ENCODE measurements around the gene SMAP2. TPM values are rescaled to one million over a fixed set of nuclear protein-coding genes. Genes with fewer than 3 reads are reported as not detected.
"Not testable (repeated sequence)": the region's sequence is repeated elsewhere in the genome, so short reads cannot be mapped to it uniquely, and the experiment has no call there.

SMAP2 gene
- total RNA-seq (55.2 TPM), polyA plus RNA-seq (251 TPM)
- long read RNA-seq, donor 1, partial matches to known transcripts: 0 of 1 reads
- long read RNA-seq, donor 1, other reads (novel, unspliced or antisense): 0 of 1 reads
- long read RNA-seq, donor 2, transcript SMAP2-202 (10 exons, 2,939 nt): major isoform, 32 of 184 reads
- long read RNA-seq, donor 2, partial matches to known transcripts: 152 of 184 reads
- long read RNA-seq, donor 2, other reads (novel, unspliced or antisense): 0 of 184 reads
- long read RNA-seq, donor 3, transcript SMAP2-202 (10 exons, 2,939 nt): major isoform, 9 of 35 reads
- long read RNA-seq, donor 3, partial matches to known transcripts: 26 of 35 reads
- long read RNA-seq, donor 3, other reads (novel, unspliced or antisense): 0 of 35 reads
- long read RNA-seq, donor 4, partial matches to known transcripts: 5 of 6 reads
- long read RNA-seq, donor 4, other reads (novel, unspliced or antisense): 0 of 6 reads
- long read RNA-seq, donor 5, transcript SMAP2-202 (10 exons, 2,939 nt): major isoform, 10 of 65 reads
- long read RNA-seq, donor 5, partial matches to known transcripts: 55 of 65 reads
- long read RNA-seq, donor 5, other reads (novel, unspliced or antisense): 0 of 65 reads
- long read RNA-seq, donor 6, transcript SMAP2-202 (10 exons, 2,939 nt): major isoform, 15 of 36 reads
- long read RNA-seq, donor 6, partial matches to known transcripts: 20 of 36 reads
- long read RNA-seq, donor 6, other reads (novel, unspliced or antisense): 0 of 36 reads
- long read RNA-seq, donor 7, transcript SMAP2-202 (10 exons, 2,939 nt): major isoform, 8 of 72 reads
- long read RNA-seq, donor 7, partial matches to known transcripts: 64 of 72 reads
- long read RNA-seq, donor 7, other reads (novel, unspliced or antisense): 0 of 72 reads
- long read RNA-seq, donor 8, transcript SMAP2-202 (10 exons, 2,939 nt): major isoform, 11 of 28 reads
- long read RNA-seq, donor 8, partial matches to known transcripts: 17 of 28 reads
- long read RNA-seq, donor 8, other reads (novel, unspliced or antisense): 0 of 28 reads
- long read RNA-seq, donor 9, partial matches to known transcripts: 13 of 17 reads
- long read RNA-seq, donor 9, other reads (novel, unspliced or antisense): 0 of 17 reads
- long read RNA-seq, donor 10, partial matches to known transcripts: 47 of 51 reads
- long read RNA-seq, donor 10, other reads (novel, unspliced or antisense): 0 of 51 reads

DNA sequence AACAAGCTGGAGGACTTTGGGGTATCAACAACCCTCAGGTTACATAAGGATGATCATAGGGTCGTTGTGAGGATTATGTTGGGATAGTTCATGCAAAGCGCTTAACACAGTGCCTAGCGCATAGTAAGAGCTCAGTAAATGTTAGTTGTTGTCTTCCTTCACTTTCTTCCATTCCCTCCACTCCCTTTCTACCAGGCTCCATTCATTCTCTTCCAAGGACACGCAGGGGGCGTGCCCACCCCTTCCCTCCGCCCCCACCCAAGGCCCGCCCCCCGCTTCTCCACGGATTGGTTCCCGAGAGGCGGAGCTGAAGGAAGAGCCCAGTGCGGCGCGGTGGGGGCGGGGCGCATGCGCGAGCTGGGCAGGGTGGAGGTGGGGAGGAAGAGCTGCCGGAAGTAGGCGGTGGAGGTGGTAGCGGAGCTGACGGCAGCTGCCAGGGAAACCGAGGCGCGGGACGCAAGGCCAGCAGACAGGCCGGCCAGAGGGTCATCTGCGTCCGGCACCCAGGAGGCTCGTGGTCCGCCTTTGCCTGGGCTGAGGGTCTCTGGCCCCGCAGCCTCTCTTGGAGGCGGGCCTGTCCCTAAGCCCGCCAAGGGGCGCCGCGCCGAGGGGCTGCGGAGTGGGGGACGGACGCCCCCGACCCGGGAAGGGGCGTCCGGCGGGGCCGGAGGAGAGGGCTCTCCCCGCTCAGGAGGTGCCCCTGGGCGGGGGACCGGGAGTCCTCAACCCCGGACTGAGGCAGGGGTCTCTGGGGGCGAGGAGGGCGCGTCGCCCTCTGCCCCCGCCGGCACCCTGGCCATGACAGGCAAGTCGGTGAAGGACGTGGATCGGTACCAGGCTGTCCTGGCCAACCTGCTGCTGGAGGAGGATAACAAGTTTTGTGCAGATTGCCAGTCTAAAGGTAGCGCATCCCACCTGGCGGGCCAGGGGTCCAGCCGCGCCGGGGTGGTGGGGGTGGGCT is at the start of gene SMAP2:
SMAP2 (plus strand) TSS at position 405 of the 961 bp plus-strand sequence; CDS start at position 799, 394 bp downstream.
- peaks cover 0 to 4% of the 10 kb centered on the region in 2 donors for H3K36me3 ChIP-seq (ENCODE audit: control insufficient read depth in 2 of 2, insufficient read depth in 2 of 2, low read length in 1 of 2)
- 1% methylated on average over 65 of the region's 65 CpGs for WGBS
- H3K4me1 ChIP-seq (ENCODE audit: control insufficient read depth in 2 of 2, insufficient read depth in 2 of 2, low read length in 2 of 2): peaks cover 7 to 11% of the 10 kb centered on the region in 2 donors
- peak in 8 of 9 donors; percentile 86 to 97 (median 94) for DNase-seq (ENCODE audit: low read depth in 6 of 9, low spot score in 9 of 9)
- no peaks in the 10 kb centered on the region for H3K27me3 ChIP-seq (ENCODE audit: control insufficient read depth in 2 of 2, insufficient read depth in 1 of 2, low read length in 1 of 2)
- H3K4me3 ChIP-seq (ENCODE audit: low read length in 2 of 2): peak within 1 kb of the TSS; percentile 68 to 96
- no peaks in the 10 kb centered on the region for H3K9me3 ChIP-seq (ENCODE audit: control insufficient read depth in 2 of 2, insufficient read depth in 1 of 2, low read length in 1 of 2)
- H3K27ac ChIP-seq (ENCODE audit: low read depth in 1 of 2, low read length in 1 of 2): peak within 1 kb of the TSS; percentile 97 to 99

DNA sequence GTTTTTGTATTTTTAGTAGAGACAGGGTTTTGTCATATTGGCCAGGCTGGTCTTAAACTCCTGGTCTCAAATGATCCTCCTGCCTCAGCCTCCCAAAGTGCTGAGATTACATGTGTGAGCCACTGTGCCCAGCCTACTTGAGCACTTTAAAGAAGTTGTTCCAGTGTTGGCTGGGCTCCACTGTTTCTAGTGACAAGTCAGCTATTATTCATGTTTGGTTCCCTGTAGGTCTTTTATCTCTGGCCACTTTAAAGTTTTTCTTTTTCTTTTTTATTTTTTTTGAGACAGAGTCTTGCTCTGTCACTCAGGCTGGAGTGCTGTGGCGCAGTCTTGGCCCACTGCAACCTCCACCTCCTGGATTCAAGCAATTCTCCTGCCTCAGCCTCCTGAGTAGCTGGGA is 42.1 kb upstream of the SMAP2 start:
- H3K4me1 ChIP-seq (ENCODE audit: control insufficient read depth in 2 of 2, insufficient read depth in 2 of 2, low read length in 2 of 2); H3K27me3 ChIP-seq (ENCODE audit: control insufficient read depth in 2 of 2, insufficient read depth in 1 of 2, low read length in 1 of 2); H3K4me3 ChIP-seq (ENCODE audit: low read length in 2 of 2); H3K9me3 ChIP-seq (ENCODE audit: control insufficient read depth in 2 of 2, insufficient read depth in 1 of 2, low read length in 1 of 2); DNase-seq (ENCODE audit: low read depth in 6 of 9, low spot score in 9 of 9); H3K27ac ChIP-seq (ENCODE audit: low read depth in 1 of 2, low read length in 1 of 2); H3K36me3 ChIP-seq (ENCODE audit: control insufficient read depth in 2 of 2, insufficient read depth in 2 of 2, low read length in 1 of 2): not testable (repeated sequence)
- 48% methylated on average over 1 of the region's 1 CpG for WGBS

DNA sequence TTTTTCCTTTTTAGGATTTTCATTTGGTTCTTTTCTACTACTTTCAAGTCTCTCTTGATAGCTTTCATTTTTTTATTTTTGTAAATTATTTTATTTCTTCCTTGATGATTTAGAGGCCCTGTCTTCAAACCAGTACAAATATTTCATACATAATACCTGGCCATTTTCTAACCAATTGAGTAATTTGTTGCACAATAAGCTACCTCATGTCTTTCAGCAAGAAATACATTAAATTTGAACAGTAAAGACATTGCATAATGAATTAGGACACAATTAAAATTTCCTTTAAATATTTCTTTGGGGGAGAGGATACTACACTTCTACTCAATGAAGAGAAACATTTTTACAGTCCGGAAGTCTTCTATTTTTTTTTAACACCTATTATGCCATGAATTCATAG is 40.8 kb upstream of the SMAP2 start:
- Histone ChIP-seq H3K9me3 (ENCODE audit: control insufficient read depth in 2 of 2, insufficient read depth in 1 of 2, low read length in 1 of 2) (no peaks in the 10 kb centered on the region), H3K27me3 (ENCODE audit: control insufficient read depth in 2 of 2, insufficient read depth in 1 of 2, low read length in 1 of 2) (no peaks in the 10 kb centered on the region), H3K27ac (ENCODE audit: low read depth in 1 of 2, low read length in 1 of 2) (no peak overlapping the region), H3K36me3 (ENCODE audit: control insufficient read depth in 2 of 2, insufficient read depth in 2 of 2, low read length in 1 of 2) (no peaks in the 10 kb centered on the region), H3K4me1 (ENCODE audit: control insufficient read depth in 2 of 2, insufficient read depth in 2 of 2, low read length in 2 of 2) (no peaks in the 10 kb centered on the region), H3K4me3 (ENCODE audit: low read length in 2 of 2) (no peak overlapping the region)
- 100% methylated on average over 1 of the region's 1 CpG for WGBS
- no peak for DNase-seq (ENCODE audit: low read depth in 6 of 9, low spot score in 9 of 9)

DNA sequence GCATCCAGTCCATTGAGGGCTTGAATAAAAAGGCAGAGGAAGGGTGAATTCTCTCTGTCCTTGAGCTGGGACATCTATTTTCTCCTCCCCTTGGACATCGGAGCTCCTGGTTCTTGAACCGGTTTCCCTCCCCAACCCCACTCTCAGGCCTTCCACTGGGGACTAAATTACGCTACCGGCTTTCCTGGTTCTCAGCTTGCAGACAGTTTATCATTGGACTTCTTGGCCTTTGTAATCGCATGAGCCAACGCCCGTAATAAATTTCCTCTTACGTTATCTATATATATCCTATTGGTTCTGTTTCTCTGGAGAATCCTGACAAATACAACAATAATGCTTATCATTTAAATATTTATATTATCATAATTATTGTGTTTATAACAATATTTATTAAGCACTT is 36.1 kb upstream of the SMAP2 start:
- Histone ChIP-seq H3K36me3 (ENCODE audit: control insufficient read depth in 2 of 2, insufficient read depth in 2 of 2, low read length in 1 of 2) (no peaks in the 10 kb centered on the region), H3K27me3 (ENCODE audit: control insufficient read depth in 2 of 2, insufficient read depth in 1 of 2, low read length in 1 of 2) (no peaks in the 10 kb centered on the region), H3K9me3 (ENCODE audit: control insufficient read depth in 2 of 2, insufficient read depth in 1 of 2, low read length in 1 of 2) (no peaks in the 10 kb centered on the region), H3K27ac (ENCODE audit: low read depth in 1 of 2, low read length in 1 of 2) (no peak overlapping the region), H3K4me1 (ENCODE audit: control insufficient read depth in 2 of 2, insufficient read depth in 2 of 2, low read length in 2 of 2) (peaks cover 0 to 2% of the 10 kb centered on the region in 2 donors), H3K4me3 (ENCODE audit: low read length in 2 of 2) (no peak overlapping the region)
- DNase-seq (ENCODE audit: low read depth in 6 of 9, low spot score in 9 of 9): no peak
- WGBS: 98% methylated on average over 8 of the region's 8 CpGs

DNA sequence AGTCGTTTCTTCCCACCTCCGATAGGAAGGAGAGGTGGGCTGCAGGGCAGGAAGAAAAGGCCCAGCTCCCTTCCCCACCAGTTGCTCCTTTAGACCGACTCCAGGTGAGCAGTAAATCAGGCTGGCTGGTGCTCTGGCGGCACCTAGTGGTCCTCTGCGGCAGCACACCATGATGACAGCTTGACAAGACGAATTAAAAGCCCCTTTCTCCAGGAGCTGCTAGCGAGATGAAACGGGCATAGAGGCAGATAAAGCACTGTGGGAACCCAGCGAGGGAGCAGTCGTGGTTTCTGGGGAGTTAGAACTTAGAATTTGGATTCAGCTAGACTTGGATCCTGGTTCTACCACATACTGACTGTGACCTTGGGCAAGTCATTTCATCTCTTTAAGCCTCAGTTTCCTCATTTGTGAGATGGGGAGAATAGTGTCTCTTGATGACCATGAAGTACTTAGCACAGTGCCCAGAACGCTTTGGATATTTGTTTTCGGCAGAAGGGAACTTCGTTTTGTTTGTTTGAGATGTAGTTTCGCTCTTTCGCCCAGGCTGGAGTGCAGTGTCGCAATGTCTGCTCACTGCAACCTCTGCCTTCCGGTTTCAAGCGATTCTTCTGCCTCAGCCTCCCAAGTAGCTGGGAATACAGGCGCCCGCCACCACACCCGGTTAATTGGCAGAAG is 34.6 kb upstream of the SMAP2 start:
- H3K4me3 ChIP-seq (ENCODE audit: low read length in 2 of 2): no peak overlapping the region
- H3K9me3 ChIP-seq (ENCODE audit: control insufficient read depth in 2 of 2, insufficient read depth in 1 of 2, low read length in 1 of 2): no peaks in the 10 kb centered on the region
- no peaks in the 10 kb centered on the region for H3K27me3 ChIP-seq (ENCODE audit: control insufficient read depth in 2 of 2, insufficient read depth in 1 of 2, low read length in 1 of 2)
- H3K36me3 ChIP-seq (ENCODE audit: control insufficient read depth in 2 of 2, insufficient read depth in 2 of 2, low read length in 1 of 2): no peaks in the 10 kb centered on the region
- 47% methylated on average over 21 of the region's 21 CpGs for WGBS
- H3K27ac ChIP-seq (ENCODE audit: low read depth in 1 of 2, low read length in 1 of 2): peak overlapping the region in 1 of 2 donors; percentile 2
- DNase-seq (ENCODE audit: low read depth in 6 of 9, low spot score in 9 of 9): peak; percentile 62 to 93 (median 89)
- peaks cover 0 to 2% of the 10 kb centered on the region in 2 donors for H3K4me1 ChIP-seq (ENCODE audit: control insufficient read depth in 2 of 2, insufficient read depth in 2 of 2, low read length in 2 of 2)

DNA sequence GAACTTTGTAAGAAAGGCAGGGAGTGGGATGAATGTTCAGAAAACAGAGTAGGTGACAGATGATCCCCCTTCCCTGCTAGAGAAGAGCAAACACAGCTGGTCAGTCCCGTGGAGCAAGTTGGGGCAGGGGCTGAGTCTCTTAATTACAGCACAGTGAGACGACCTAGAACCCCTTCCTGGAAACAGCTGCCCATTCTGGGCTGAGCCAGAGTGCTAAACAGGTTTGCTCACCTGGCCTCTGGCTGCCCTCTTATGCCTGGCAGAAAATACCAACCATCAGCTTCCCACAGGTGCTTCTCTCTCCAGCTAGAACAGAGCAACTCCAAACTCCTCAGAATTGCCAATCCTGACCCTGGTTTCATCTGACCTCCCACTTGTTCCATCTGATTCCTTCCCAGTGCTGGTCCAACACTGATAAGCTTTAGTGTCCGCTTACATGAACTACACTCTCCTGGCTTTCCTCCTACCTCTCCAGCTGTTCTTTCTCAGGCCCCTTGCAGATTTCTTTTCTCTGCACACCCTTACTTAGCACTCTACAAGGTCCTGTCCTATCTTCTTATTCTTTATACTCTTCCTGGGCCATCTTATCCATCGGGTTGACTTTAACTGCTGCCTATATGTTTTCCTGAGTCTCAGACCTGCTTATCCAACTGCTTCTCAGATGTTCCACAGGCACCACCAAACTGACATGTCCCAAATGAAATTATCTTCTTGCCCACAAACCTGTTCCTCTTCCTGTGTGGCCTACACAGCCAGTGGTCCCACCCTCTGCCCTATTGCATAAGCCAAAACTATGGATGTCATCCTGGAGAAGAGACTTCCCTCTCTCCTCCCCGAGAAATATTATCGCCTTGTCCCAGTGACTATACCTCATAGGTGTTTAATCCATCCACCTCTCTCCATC is 33.9 kb upstream of the SMAP2 start:
- Histone ChIP-seq H3K36me3 (ENCODE audit: control insufficient read depth in 2 of 2, insufficient read depth in 2 of 2, low read length in 1 of 2) (no peaks in the 10 kb centered on the region), H3K4me3 (ENCODE audit: low read length in 2 of 2) (no peak overlapping the region), H3K4me1 (ENCODE audit: control insufficient read depth in 2 of 2, insufficient read depth in 2 of 2, low read length in 2 of 2) (peaks cover 0 to 2% of the 10 kb centered on the region in 2 donors), H3K27me3 (ENCODE audit: control insufficient read depth in 2 of 2, insufficient read depth in 1 of 2, low read length in 1 of 2) (no peaks in the 10 kb centered on the region), H3K9me3 (ENCODE audit: control insufficient read depth in 2 of 2, insufficient read depth in 1 of 2, low read length in 1 of 2) (no peaks in the 10 kb centered on the region), H3K27ac (ENCODE audit: low read depth in 1 of 2, low read length in 1 of 2) (no peak overlapping the region)
- no peak for DNase-seq (ENCODE audit: low read depth in 6 of 9, low spot score in 9 of 9)
- 83% methylated on average over 6 of the region's 6 CpGs for WGBS

DNA sequence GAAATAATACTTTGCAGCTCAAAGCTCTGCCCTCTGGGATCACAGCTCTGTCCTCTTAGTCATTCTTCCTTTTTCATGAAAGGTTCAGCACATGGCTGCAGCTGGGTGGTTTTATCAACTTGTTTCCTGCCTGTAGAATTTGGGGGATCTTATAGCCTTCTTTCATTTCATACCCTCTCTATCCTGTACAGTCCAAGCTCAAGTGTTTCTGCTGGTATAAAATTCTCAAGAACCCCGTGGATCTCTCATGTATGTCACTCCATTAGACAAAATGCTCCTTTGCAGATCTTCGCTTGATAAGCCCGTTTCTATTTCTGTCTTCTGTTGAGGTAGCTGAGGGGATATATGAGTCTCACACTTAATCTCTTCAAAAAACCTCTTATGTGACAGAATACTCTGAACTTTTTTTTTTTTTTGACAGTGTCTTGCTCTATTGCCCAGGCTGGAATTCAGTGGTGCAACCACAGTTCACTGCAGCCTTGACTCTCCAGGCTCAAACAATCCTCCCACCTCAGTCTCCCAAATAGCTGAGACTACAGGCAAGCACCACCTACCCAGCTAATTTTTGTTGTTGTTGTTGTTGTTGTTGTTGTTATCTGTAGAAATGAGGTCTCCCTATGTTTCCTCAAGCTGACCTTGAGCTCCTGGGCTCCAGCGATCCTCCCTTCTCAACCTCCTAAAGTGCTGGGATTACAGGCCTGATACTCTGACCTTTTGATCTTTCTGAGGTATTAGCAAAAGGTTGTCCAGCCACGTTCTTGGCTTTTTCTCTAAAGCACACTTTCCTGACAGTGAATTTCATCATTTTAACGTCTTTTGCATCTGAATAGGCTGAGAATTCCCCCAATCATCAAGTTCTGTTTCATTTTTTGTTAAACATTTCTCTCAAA is 31.8 kb upstream of the SMAP2 start:
- Histone ChIP-seq H3K9me3 (ENCODE audit: control insufficient read depth in 2 of 2, insufficient read depth in 1 of 2, low read length in 1 of 2) (no peaks in the 10 kb centered on the region), H3K4me3 (ENCODE audit: low read length in 2 of 2) (no peak overlapping the region), H3K27ac (ENCODE audit: low read depth in 1 of 2, low read length in 1 of 2) (peak overlapping the region in 1 of 2 donors; percentile 25), H3K27me3 (ENCODE audit: control insufficient read depth in 2 of 2, insufficient read depth in 1 of 2, low read length in 1 of 2) (no peaks in the 10 kb centered on the region), H3K36me3 (ENCODE audit: control insufficient read depth in 2 of 2, insufficient read depth in 2 of 2, low read length in 1 of 2) (no peaks in the 10 kb centered on the region), H3K4me1 (ENCODE audit: control insufficient read depth in 2 of 2, insufficient read depth in 2 of 2, low read length in 2 of 2) (peaks cover 0 to 2% of the 10 kb centered on the region in 2 donors)
- WGBS: 94% methylated on average over 6 of the region's 6 CpGs
- DNase-seq (ENCODE audit: low read depth in 6 of 9, low spot score in 9 of 9): no peak

Measured in thymus (tissue), 14 donors.